ENCODE data around the gene NOTO. TPM values are rescaled to one million over a fixed set of nuclear protein-coding genes. Genes with fewer than 3 reads are reported as not detected.

NOTO gene
- total RNA-seq, 3 donors from 2014 or later (not counting 1 experiment from before 2014, with no cell fraction given), result not detected

GRCh38 chr2:73215254-73215653 is 12.9 kb downstream of the NOTO start:
- DNase-seq (no peak), ATAC-seq (no peak)
- peaks cover 17 to 26% of the 10 kb centered on the region in 2 donors for H3K4me1 Mint-ChIP-seq
- intact Hi-C loops (cut with micrococcal nuclease), result no loop called here
- H3K4me3 Mint-ChIP-seq, result peak overlapping the region; percentile 94
- H3K27ac ChIP-seq (ENCODE audit: low read length), result no peak overlapping the region
- no peak overlapping the region for H3K4me3 ChIP-seq (ENCODE audit: low read length)
- no peaks in the 10 kb centered on the region for H3K9me3 ChIP-seq (ENCODE audit: control insufficient read depth, insufficient read depth, low read length)
- no peaks in the 10 kb centered on the region for H3K27me3 ChIP-seq (ENCODE audit: control insufficient read depth, insufficient read depth, low read length)
- H3K27ac Mint-ChIP-seq, result no peak overlapping the region
- TF ChIP-seq, protein P1, sequence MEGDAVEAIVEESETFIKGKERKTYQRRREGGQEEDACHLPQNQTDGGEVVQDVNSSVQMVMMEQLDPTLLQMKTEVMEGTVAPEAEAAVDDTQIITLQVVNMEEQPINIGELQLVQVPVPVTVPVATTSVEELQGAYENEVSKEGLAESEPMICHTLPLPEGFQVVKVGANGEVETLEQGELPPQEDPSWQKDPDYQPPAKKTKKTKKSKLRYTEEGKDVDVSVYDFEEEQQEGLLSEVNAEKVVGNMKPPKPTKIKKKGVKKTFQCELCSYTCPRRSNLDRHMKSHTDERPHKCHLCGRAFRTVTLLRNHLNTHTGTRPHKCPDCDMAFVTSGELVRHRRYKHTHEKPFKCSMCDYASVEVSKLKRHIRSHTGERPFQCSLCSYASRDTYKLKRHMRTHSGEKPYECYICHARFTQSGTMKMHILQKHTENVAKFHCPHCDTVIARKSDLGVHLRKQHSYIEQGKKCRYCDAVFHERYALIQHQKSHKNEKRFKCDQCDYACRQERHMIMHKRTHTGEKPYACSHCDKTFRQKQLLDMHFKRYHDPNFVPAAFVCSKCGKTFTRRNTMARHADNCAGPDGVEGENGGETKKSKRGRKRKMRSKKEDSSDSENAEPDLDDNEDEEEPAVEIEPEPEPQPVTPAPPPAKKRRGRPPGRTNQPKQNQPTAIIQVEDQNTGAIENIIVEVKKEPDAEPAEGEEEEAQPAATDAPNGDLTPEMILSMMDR (IDR thresholded peaks at IDR 0.05), result no peak
- no peaks in the 10 kb centered on the region for H3K36me3 Mint-ChIP-seq
- H3K27me3 Mint-ChIP-seq (ENCODE audit: low read depth in 2 of 2), result peaks cover 0 to 2% of the 10 kb centered on the region in 2 donors
- peaks cover 4% of the 10 kb centered on the region for H3K36me3 ChIP-seq (ENCODE audit: control insufficient read depth, insufficient read depth, low read length)
- H3K4me1 ChIP-seq (ENCODE audit: control insufficient read depth, insufficient read depth, low read length), result peaks cover 21% of the 10 kb centered on the region
- H3K9me3 Mint-ChIP-seq, result no peaks in the 10 kb centered on the region
- 91% methylated on average over 4 of the region's 4 CpGs for WGBS (ENCODE audit: insufficient coverage)

GRCh38 chr2:73217160-73217559 is 14.8 kb downstream of the NOTO start:
- intact Hi-C loops (cut with micrococcal nuclease), result no loop called here
- Histone ChIP-seq H3K4me3 (ENCODE audit: low read length) (no peak overlapping the region), H3K27me3 (ENCODE audit: control insufficient read depth, insufficient read depth, low read length) (no peaks in the 10 kb centered on the region), H3K36me3 (ENCODE audit: control insufficient read depth, insufficient read depth, low read length) (peaks cover 17% of the 10 kb centered on the region), H3K9me3 (ENCODE audit: control insufficient read depth, insufficient read depth, low read length) (no peaks in the 10 kb centered on the region), H3K4me1 (ENCODE audit: control insufficient read depth, insufficient read depth, low read length) (peaks cover 21% of the 10 kb centered on the region), H3K27ac (ENCODE audit: low read length) (no peak overlapping the region)
- DNase-seq (no peak), ATAC-seq (no peak)
- Mint-ChIP-seq H3K27ac (no peak overlapping the region), H3K9me3 (no peaks in the 10 kb centered on the region), H3K27me3 (ENCODE audit: low read depth in 2 of 2) (no peaks in the 10 kb centered on the region), H3K36me3 (no peaks in the 10 kb centered on the region), H3K4me1 (peaks cover 17 to 26% of the 10 kb centered on the region in 2 donors), H3K4me3 (peak overlapping the region; percentile 53)
- WGBS (ENCODE audit: insufficient coverage), result 92% methylated on average over 5 of the region's 5 CpGs
- TF ChIP-seq, protein P1 (IDR thresholded peaks at IDR 0.05), result no peak

DNA sequence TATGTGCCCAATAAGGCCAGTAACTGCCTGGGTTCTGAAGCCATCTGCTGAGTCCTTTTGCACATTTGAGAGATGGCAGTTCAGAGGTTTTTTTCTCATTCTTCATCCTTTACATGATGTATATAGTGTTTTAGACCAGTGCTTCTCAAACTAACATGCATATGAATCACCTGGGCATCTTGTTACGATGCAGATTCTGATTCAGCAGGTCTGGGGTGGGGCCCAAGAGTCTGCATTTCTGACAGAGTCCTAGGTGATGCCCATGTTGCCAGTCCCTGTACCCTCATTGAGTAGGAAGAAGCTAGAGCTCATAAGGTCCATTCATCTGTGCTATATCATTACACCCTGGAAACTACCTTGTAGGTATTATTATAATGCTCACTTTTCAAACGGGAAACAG is 15.5 kb downstream of the NOTO start:
- Mint-ChIP-seq H3K27ac (no peak overlapping the region), H3K27me3 (ENCODE audit: low read depth in 2 of 2) (no peaks in the 10 kb centered on the region), H3K4me1 (peaks cover 17 to 26% of the 10 kb centered on the region in 2 donors), H3K9me3 (no peaks in the 10 kb centered on the region), H3K4me3 (no peak overlapping the region), H3K36me3 (no peaks in the 10 kb centered on the region)
- Histone ChIP-seq H3K36me3 (ENCODE audit: control insufficient read depth, insufficient read depth, low read length) (peaks cover 17% of the 10 kb centered on the region), H3K27ac (ENCODE audit: low read length) (no peak overlapping the region), H3K9me3 (ENCODE audit: control insufficient read depth, insufficient read depth, low read length) (no peaks in the 10 kb centered on the region), H3K27me3 (ENCODE audit: control insufficient read depth, insufficient read depth, low read length) (no peaks in the 10 kb centered on the region), H3K4me3 (ENCODE audit: low read length) (no peak overlapping the region), H3K4me1 (ENCODE audit: control insufficient read depth, insufficient read depth, low read length) (peaks cover 16% of the 10 kb centered on the region)
- 94% methylated on average over 2 of the region's 2 CpGs for WGBS (ENCODE audit: insufficient coverage)
- no peak for DNase-seq
- intact Hi-C loops (cut with micrococcal nuclease), result no loop called here
- ATAC-seq, result no peak
- TF ChIP-seq, protein P1 (IDR thresholded peaks at IDR 0.05), result no peak

GRCh38 chr2:73218298-73218697 is 15.9 kb downstream of the NOTO start:
- peaks cover 22% of the 10 kb centered on the region for H3K36me3 ChIP-seq (ENCODE audit: control insufficient read depth, insufficient read depth, low read length)
- no peaks in the 10 kb centered on the region for H3K27me3 ChIP-seq (ENCODE audit: control insufficient read depth, insufficient read depth, low read length)
- H3K9me3 Mint-ChIP-seq, result no peaks in the 10 kb centered on the region
- no peaks in the 10 kb centered on the region for H3K9me3 ChIP-seq (ENCODE audit: control insufficient read depth, insufficient read depth, low read length)
- peaks cover 15 to 25% of the 10 kb centered on the region in 2 donors for H3K4me1 Mint-ChIP-seq
- intact Hi-C loops (cut with micrococcal nuclease), result no loop called here
- H3K27ac ChIP-seq (ENCODE audit: low read length), result no peak overlapping the region
- peaks cover 12% of the 10 kb centered on the region for H3K4me1 ChIP-seq (ENCODE audit: control insufficient read depth, insufficient read depth, low read length)
- H3K36me3 Mint-ChIP-seq, result no peaks in the 10 kb centered on the region
- H3K27ac Mint-ChIP-seq, result no peak overlapping the region
- ATAC-seq (no peak), DNase-seq (no peak)
- TF ChIP-seq, protein P1 (IDR thresholded peaks at IDR 0.05), result no peak
- H3K4me3 ChIP-seq (ENCODE audit: low read length), result no peak overlapping the region
- H3K27me3 Mint-ChIP-seq (ENCODE audit: low read depth in 2 of 2), result no peaks in the 10 kb centered on the region
- no peak overlapping the region for H3K4me3 Mint-ChIP-seq
